Germinal center (tissue), 1 donor: ENCODE measurements around the gene HAPLN3.
A peak's percentile ranks its signal among the peaks of the same experiment; 100 is the strongest.

Experiments used
- DNase-seq: peaks from one replicate; pipeline ENCODE4 v3.0.0; 2012; ENCODE audit warnings: mixed read lengths, low spot score

HAPLN3 gene

DNA sequence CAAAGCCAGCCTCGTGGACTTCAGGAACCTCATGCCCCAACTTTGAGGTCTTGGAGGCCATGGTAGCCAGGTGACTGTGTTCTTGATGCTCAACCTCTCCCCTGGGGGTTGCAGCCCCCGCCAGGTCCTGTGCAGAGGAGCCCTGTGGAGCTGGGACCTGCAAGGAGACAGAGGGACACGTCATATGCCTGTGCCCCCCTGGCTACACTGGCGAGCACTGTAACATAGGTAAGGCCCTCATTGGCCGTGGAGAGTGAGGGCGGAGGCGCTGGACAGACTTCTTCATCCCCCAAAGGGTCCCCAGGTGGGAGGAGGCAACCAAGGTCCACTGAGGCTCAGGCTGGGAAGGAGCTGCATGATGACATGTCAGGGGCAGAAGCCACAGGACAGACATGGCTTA, 35.1 kb downstream of the HAPLN3 start:
- DNase-seq, result no peak

DNA sequence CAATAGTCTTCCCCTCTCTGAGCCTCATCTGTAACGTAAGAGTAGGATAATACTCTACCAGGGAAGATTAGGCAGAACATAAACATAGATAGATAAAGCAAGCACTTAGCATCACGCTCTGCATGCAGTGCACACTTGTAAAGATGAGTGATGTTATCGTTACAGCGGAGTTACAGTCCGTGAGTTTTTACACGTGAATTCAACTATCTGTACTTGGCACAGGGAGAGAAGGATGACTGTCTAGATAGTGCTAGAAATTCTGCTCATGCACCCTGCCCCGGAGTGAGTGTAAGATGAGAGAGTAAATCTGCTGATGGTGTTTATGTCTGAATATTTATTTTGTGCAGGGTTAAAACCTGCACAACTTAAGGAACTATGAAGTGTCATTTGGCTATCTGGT, 35.8 kb downstream of the HAPLN3 start:
- DNase-seq, result no peak

GRCh38 chr15:88858934-88859333, 36.4 kb downstream of the HAPLN3 start:
- DNase-seq, result no peak

- DNase-seq, result no peak
Observed at GRCh38 chr15:88852476-88852875, 42.9 kb downstream of the HAPLN3 start.

DNA sequence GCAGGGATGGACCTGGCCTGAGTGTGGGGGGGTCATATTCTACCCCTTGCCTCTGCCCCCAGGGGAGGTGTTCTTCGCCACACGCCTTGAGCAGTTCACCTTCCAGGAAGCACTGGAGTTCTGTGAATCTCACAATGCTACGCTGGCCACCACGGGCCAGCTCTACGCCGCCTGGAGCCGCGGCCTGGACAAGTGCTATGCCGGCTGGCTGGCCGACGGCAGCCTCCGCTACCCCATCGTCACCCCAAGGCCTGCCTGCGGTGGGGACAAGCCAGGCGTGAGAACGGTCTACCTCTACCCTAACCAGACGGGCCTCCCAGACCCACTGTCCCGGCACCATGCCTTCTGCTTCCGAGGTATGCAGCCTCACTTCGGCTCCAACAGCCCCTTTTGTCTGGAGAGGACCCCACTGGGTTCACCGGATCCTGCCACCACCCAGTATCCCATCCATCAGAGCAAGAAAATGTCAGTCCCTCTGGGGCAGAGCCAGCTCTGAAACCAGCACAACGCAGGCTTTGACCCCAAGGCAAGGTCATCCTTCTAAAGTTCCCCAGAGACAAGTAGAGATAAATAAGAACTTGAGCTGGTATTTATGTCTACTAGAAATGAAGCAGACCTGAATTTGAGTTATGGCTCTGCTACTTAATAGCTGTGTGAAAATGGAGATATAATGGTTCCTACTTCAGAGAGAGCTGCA, 45.8 kb downstream of the HAPLN3 start:
- no peak for DNase-seq

- DNase-seq, result no peak
Observed at GRCh38 chr15:88848203-88848602, 47.1 kb downstream of the HAPLN3 start.

GRCh38 chr15:88847144-88847543, 48.2 kb downstream of the HAPLN3 start:
- DNase-seq, result no peak

- DNase-seq, result no peak
Observed at GRCh38 chr15:88845616-88846015, 49.7 kb downstream of the HAPLN3 start.

- no peak for DNase-seq
Observed at GRCh38 chr15:88844749-88845386, 50.5 kb downstream of the HAPLN3 start.

DNA sequence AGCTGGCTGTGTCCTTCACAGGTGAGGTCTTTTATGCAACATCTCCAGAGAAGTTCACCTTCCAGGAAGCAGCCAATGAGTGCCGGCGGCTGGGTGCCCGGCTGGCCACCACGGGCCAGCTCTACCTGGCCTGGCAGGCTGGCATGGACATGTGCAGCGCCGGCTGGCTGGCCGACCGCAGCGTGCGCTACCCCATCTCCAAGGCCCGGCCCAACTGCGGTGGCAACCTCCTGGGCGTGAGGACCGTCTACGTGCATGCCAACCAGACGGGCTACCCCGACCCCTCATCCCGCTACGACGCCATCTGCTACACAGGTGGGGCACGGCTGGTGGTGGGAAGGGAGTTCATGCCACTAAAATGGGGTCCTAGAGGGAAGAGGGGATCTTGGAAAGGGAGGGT, 52.0 kb downstream of the HAPLN3 start:
- DNase-seq, result no peak

- DNase-seq, result no peak
Observed at GRCh38 chr15:88842156-88842555, 53.2 kb downstream of the HAPLN3 start.

DNA sequence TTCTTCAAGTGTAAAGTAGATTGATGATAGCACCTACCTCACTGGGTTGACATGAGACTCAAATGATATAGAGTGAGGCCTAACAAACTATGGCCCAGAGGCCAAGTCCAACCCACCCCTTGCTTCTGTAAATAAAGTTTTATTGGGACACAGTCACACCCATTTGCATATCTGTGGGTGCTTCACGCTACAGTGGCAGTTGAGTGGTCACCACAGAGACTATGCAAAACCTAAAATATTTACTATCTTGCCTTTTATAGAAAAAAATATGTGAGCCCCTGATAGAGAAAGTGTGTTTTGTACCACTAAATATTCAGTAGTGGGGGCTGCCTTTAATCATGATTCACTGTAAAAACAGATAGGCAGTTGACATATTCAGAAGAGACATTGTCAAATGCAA, 54.1 kb downstream of the HAPLN3 start:
- DNase-seq, result no peak

DNA sequence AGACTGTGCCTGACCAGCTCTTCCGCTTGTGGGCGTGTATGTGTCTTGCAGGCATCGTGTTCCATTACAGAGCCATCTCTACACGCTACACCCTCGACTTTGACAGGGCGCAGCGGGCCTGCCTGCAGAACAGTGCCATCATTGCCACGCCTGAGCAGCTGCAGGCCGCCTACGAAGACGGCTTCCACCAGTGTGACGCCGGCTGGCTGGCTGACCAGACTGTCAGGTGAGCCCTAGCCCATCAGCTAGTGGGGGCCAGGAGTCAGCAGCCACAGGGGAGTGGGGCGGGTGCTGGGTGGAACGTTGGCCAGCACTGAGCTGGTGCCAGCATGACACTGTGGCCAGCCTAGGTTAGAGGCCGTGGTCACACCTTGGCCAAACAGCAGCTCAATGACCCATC, 55.4 kb downstream of the HAPLN3 start:
- no peak for DNase-seq

- no peak for DNase-seq
Observed at GRCh38 chr15:88839146-88839545, 56.2 kb downstream of the HAPLN3 start.

DNA sequence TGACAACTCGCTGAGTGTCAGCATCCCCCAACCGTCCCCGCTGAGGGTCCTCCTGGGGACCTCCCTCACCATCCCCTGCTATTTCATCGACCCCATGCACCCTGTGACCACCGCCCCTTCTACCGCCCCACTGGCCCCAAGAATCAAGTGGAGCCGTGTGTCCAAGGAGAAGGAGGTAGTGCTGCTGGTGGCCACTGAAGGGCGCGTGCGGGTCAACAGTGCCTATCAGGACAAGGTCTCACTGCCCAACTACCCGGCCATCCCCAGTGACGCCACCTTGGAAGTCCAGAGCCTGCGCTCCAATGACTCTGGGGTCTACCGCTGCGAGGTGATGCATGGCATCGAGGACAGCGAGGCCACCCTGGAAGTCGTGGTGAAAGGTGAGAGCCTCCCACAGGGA, 56.7 kb downstream of the HAPLN3 start:
- no peak for DNase-seq

GRCh38 chr15:88835646-88836045, 59.7 kb downstream of the HAPLN3 start:
- no peak for DNase-seq

- no peak for DNase-seq
Observed at GRCh38 chr15:88835119-88835518, 60.2 kb downstream of the HAPLN3 start.

- peak; percentile 15 for DNase-seq
Observed at GRCh38 chr15:88834211-88834812, 61.0 kb downstream of the HAPLN3 start.

DNA sequence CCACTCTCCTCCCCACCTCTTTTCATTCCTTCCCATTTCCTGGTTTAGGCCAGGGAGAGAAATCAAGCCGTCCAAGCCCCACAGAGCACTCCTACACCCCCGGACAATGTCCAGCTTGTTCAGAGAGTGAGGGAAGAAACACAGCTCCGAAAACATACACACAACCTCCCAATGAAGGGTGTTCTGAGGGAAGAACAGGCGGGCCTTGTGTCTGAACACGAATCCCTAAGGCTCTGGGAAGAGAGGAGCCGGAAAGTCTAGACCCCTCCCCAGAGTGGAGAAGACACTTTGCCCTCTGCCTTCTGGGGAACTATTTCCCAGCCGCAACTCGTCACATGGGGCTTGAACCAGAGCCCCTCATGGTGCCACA, 61.6 kb downstream of the HAPLN3 start:
- no peak for DNase-seq

- no peak for DNase-seq
Observed at GRCh38 chr15:88832820-88833730, 62.3 kb downstream of the HAPLN3 start.

GRCh38 chr15:88830016-88830415, 65.3 kb downstream of the HAPLN3 start:
- no peak for DNase-seq

DNA sequence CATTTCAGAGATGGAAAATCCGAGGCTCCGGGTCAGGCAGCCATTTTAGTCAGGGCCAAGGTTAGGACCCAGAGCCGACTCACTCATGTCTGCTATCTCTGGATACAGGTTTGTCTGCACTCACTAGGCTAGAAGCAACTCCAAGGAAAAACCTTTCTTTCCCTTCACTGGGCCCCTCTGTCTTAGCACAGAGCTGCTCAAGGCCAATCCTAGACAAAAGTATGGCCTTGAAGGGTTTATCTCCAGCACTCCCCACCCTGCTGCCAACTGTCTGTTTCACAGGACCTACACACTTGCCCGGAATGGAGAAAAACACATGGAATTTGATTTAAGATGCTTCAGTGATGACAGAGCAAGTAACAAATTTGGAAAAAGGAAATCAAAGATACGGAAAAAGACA, 66.6 kb downstream of the HAPLN3 start:
- DNase-seq, result no peak
